Measurements from ENCODE around the gene CXXC5.
"Not testable (repeated sequence)": the region's sequence is repeated elsewhere in the genome, so short reads cannot be mapped to it uniquely, and the experiment has no call there.

The CXXC5 gene

GRCh38 chr5:139648205-139649081, at the start of gene CXXC5:
Gene CXXC5, plus strand, starts transcription at chr5:139648349. Its CDS starts 32,175 bp downstream, at chr5:139680524.
- no peak for DNase-seq (ENCODE audit: low read depth)

GRCh38 chr5:139598601-139598965, 49.6 kb upstream of the CXXC5 start:
- DNase-seq (ENCODE audit: low read depth), result not testable (repeated sequence)

DNA sequence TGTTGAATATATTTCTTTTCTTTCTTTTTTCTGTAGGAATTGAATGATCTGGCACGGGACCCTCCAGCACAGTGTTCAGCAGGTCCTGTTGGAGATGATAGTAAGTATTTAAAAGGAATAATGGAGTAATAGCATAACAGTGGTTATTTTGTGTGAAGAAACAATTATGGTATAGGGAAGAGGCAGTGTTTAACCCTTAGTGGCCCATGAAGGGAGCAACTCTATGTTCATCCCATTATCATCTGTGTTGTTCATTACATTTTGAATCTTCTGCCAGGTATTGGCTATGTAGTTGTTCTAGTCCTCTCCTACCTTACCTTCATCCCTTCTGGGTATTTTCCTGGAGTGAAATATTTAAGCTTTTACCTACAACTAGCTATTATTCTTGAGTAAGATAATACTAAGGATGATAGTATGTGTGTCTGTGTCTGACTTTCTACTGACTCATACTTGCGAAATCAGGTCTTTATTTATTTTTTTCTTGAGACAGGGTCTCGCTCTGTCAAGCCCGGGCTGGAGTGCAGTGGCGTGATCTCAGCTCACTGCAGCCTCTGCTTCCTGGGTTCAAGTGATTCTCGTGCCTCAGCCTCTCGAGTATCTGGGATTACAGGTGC, 47.7 kb upstream of the CXXC5 start:
- DNase-seq (ENCODE audit: low read depth), result no peak

GRCh38 chr5:139601429-139601828, 46.7 kb upstream of the CXXC5 start:
- DNase-seq (ENCODE audit: low read depth), result no peak

GRCh38 chr5:139601948-139602347, 46.2 kb upstream of the CXXC5 start:
- not testable (repeated sequence) for DNase-seq (ENCODE audit: low read depth)

GRCh38 chr5:139605887-139606286, 42.3 kb upstream of the CXXC5 start:
- DNase-seq (ENCODE audit: low read depth), result no peak

- DNase-seq (ENCODE audit: low read depth), result no peak
These were observed 36.2 kb upstream of the CXXC5 start for GRCh38 chr5:139611703-139612584.

- no peak for DNase-seq (ENCODE audit: low read depth)
These were observed 28.3 kb upstream of the CXXC5 start for GRCh38 chr5:139619861-139620260.

DNA sequence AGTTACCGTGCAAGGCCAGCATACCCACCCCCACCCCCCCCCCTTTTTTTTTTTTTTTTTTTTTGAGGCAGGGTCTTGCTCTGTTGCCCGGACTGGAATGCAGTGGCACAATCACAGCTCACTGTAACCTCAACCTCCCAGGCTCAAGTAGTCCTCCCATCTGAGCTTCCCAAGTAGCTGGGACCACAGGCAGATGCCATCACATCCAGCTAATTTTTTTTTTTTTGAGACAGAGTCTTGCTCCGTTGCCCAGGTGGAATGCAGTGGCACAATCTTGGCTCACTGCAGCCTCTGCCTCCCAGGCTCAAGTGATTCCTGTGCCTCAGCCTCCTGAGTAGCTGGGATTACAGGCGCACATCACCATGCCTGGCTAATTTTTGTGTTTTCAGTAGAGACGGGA, 22.8 kb upstream of the CXXC5 start:
- not testable (repeated sequence) for DNase-seq (ENCODE audit: low read depth)

DNA sequence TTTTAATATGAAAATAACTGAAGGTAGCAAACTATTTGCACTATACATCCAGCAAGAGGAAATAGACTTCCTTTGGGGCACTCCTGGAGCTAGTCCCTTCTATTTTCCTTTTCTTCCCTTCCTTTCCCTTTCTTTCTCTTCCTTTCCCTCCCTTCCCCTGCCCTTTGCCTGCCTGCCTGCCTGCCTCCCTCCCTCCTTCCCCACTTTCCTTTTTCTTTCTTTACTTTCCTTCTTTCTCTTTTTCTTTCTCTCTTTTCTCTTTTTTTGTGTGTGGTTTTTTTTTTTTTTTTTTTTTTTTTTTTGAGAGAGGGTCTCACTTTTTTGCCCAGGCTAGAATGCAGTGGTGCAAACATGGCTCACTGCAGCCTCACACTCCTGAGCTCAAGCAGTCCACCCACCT, 17.3 kb upstream of the CXXC5 start:
- no peak for DNase-seq (ENCODE audit: low read depth)

DNA sequence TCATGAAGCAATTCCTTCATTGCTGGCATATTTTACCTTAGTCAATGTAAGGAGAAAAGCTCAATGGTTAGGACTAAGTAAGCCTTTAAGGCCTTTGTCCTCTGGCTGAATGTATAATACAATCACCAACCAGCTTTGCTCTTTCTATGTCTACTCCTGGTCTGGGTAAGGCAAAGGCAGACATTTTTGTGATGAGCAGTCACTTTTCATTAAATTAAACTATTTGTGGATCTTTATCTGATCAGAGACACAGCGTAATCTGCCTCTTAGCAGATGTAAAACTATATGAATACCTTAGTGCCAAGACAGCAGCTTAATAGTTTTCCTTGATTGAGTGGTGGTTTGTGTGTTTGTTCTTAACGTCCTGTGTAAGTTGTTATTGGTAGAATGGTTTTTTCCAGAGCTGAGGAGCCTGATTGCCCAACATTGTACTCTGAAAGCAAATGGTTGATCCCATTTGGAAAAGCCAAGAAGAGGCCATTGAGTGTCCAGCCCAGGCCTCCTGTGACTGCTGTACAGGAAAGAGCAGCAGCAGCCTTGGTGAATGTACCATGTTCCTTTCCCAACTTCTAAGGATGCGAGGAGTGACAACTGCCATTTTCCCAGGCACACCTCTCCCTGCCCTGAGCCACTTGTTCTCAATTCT, 16.5 kb upstream of the CXXC5 start:
- DNase-seq (ENCODE audit: low read depth), result no peak

- DNase-seq (ENCODE audit: low read depth), result peak; percentile 43
These were observed 14.7 kb upstream of the CXXC5 start for GRCh38 chr5:139633295-139634027.

DNA sequence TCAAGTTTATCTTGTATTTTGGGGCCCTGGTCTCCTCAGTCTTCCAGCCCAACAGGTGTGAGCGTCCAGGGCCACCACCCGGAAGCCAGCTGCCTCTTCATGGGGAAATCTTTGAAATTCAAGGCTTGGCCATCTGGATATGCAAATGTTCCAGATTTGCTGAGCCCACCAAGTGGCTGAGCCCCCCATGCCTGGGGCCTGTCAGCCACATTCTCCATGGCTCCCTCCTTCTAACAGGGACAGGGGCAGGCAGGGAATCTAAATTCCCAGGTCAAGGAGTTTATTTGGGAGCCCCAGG, 14.2 kb upstream of the CXXC5 start:
- no peak for DNase-seq (ENCODE audit: low read depth)

GRCh38 chr5:139634541-139634940, 13.6 kb upstream of the CXXC5 start:
- DNase-seq (ENCODE audit: low read depth), result no peak

- DNase-seq (ENCODE audit: low read depth), result no peak
These were observed 13.0 kb upstream of the CXXC5 start for GRCh38 chr5:139635191-139635590.

- DNase-seq (ENCODE audit: low read depth), result no peak
These were observed 12.4 kb upstream of the CXXC5 start for GRCh38 chr5:139635606-139636206.

- peak; percentile 26 for DNase-seq (ENCODE audit: low read depth)
These were observed 11.8 kb upstream of the CXXC5 start for GRCh38 chr5:139636207-139636792.

DNA sequence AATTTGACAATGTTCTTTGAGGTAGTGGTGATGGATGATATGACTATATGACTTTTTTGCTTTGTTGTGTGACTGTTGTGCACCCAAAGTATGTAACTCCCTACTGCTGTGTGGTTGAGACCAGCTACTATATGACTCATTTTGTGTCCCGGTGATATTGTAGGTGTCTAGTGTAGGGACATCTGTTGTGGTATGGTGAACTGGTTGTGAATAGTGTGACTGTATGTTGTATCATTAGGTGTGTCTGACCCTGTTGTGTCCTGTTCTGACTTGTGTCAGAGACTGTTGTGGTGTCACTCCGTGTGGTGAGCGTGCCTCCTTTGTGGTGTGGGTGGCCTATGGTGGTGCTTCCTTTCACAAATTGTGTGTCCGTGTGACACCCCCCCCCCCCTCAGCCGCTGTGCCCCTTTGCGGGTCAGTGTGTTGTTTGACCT, 11.2 kb upstream of the CXXC5 start:
- DNase-seq (ENCODE audit: low read depth), result no peak

- no peak for DNase-seq (ENCODE audit: low read depth)
These were observed 10.6 kb upstream of the CXXC5 start for GRCh38 chr5:139637438-139638089.

DNA sequence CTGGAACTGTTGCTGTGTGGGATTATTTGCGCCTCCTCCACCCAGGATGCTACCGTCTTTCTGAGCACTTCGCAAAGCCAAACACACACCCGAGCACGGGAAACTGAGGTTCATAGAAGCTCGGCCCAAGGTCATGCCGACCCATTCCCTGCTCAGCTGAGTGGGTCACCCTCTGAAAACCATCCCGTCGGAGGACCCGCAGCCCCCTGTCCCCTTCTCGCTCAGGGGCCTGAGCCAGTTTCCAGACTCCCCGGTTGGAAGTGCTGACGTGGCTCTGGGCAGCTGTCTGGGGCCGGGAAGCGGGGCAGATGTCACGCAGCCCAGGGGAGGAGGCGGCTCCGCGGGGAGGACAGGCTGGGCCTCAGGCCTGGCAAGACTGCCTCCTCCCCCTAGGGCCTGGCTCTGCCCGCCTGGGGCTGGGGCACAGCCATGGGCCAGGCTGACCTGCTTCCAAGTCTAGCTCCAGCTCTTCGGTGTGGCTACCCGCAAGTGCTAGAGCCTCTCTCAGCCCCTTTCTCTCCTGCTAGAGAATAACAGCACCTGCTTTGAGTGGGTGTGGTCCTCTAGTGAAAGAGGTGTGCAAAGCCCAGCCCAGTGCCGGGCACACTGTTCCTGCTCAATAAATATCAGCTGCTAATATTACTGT, 9.9 kb upstream of the CXXC5 start:
- DNase-seq (ENCODE audit: low read depth), result no peak

Measured in stimulated activated CD8-positive, alpha-beta memory T cell treated with anti-CD3 and anti-CD28 coated beads, Interleukin-15, amount 100 ng/mL, for 1 hour (primary cell).